Left forelimb (tissue), 1 donor: ENCODE data around the gene NFKBIZ.
"Not testable (repeated sequence)": the region's sequence is repeated elsewhere in the genome, so short reads cannot be mapped to it uniquely, and the experiment has no call there.

Source experiments
- DNase-seq: peaks from one replicate; pipeline ENCODE4 v3.0.0-alpha.2; 2018; ENCODE audit warnings: low spot score

Gene NFKBIZ

GRCh38 chr3:101851072-101851770 lies 1.9 kb downstream of the NFKBIZ start:
- no peak for DNase-seq

GRCh38 chr3:101851850-101852714 lies 2.8 kb downstream of the NFKBIZ start:
- DNase-seq = no peak

GRCh38 chr3:101852983-101853840 lies 3.9 kb downstream of the NFKBIZ start:
- no peak for DNase-seq

GRCh38 chr3:101853982-101854381 lies 4.7 kb downstream of the NFKBIZ start:
- DNase-seq = no peak

GRCh38 chr3:101854608-101855304 lies 5.4 kb downstream of the NFKBIZ start:
- DNase-seq = no peak

- DNase-seq = no peak
Measured at GRCh38 chr3:101857301-101857741, 8.0 kb downstream of the NFKBIZ start.

GRCh38 chr3:101858464-101859030 lies 9.2 kb downstream of the NFKBIZ start:
- DNase-seq = no peak

GRCh38 chr3:101859882-101860448 lies 10.7 kb downstream of the NFKBIZ start:
- DNase-seq = no peak

GRCh38 chr3:101861212-101861788 lies 12.0 kb downstream of the NFKBIZ start:
- no peak for DNase-seq

GRCh38 chr3:101861789-101862415 lies 12.6 kb downstream of the NFKBIZ start:
- DNase-seq = no peak

GRCh38 chr3:101862416-101863165 lies 13.3 kb downstream of the NFKBIZ start:
- DNase-seq = no peak

GRCh38 chr3:101864926-101865325 lies 15.6 kb downstream of the NFKBIZ start:
- DNase-seq = not testable (repeated sequence)

GRCh38 chr3:101865751-101866509 lies 16.6 kb downstream of the NFKBIZ start:
- no peak for DNase-seq

GRCh38 chr3:101867511-101867910 lies 18.2 kb downstream of the NFKBIZ start:
- no peak for DNase-seq

GRCh38 chr3:101867996-101868395 lies 18.7 kb downstream of the NFKBIZ start:
- no peak for DNase-seq

- DNase-seq = no peak
Measured at GRCh38 chr3:101868534-101869464, 19.5 kb downstream of the NFKBIZ start.

GRCh38 chr3:101870138-101870537 lies 20.8 kb downstream of the NFKBIZ start:
- no peak for DNase-seq
